GM20431 (cell line): Measurements from ENCODE around the gene VGLL4.
"Not testable (repeated sequence)": the region's sequence is repeated elsewhere in the genome, so short reads cannot be mapped to it uniquely, and the experiment has no call there.

Source experiments
- in situ Hi-C: fragments of 300-500 bp; cut with MseI, MboI; formaldehyde crosslinking; loops from one replicate; pipeline ENCODE4 v1.15.0; 2020; ENCODE audit warnings: low sequenced_read_pairs; ENCODE audit not compliant: unreplicated experiment

The VGLL4 gene

GRCh38 chr3:11643605-11644087 lies at the start of gene VGLL4:
Gene VGLL4 (minus strand): TSS chr3:11643915. CDS start chr3:11643518, 397 bp downstream.
- in situ Hi-C loops, result no loop called here

- in situ Hi-C loops, result no loop called here
Observed at GRCh38 chr3:11692532-11692813, 48.8 kb upstream of the VGLL4 start.

GRCh38 chr3:11691767-11692531 lies 48.2 kb upstream of the VGLL4 start:
- in situ Hi-C loops, result no loop called here

GRCh38 chr3:11690863-11691766 lies 47.4 kb upstream of the VGLL4 start:
- in situ Hi-C loops, result no loop called here

GRCh38 chr3:11689749-11690148 lies 46.0 kb upstream of the VGLL4 start:
- in situ Hi-C loops, result no loop called here

GRCh38 chr3:11684980-11685379 lies 41.3 kb upstream of the VGLL4 start:
- in situ Hi-C loops, result not testable (repeated sequence)

GRCh38 chr3:11680509-11680908 lies 36.8 kb upstream of the VGLL4 start:
- in situ Hi-C loops, result no loop called here

- in situ Hi-C loops, result no loop called here
Observed at GRCh38 chr3:11679964-11680363, 36.2 kb upstream of the VGLL4 start.

GRCh38 chr3:11672363-11672762 lies 28.6 kb upstream of the VGLL4 start:
- in situ Hi-C loops, result loop anchor here (25.0 kb wide), 1 partner anchor 285 kb away; no protein-coding TSS in a partner anchor

- in situ Hi-C loops, result loop anchor here (25.0 kb wide), 1 partner anchor 284 kb away; no protein-coding TSS in a partner anchor
Observed at GRCh38 chr3:11671648-11672100, 28.0 kb upstream of the VGLL4 start.

GRCh38 chr3:11668243-11669235 lies 24.8 kb upstream of the VGLL4 start:
- in situ Hi-C loops, result loop anchor here (25.0 kb wide), 1 partner anchor 281 kb away; no protein-coding TSS in a partner anchor

GRCh38 chr3:11665331-11665730 lies 21.6 kb upstream of the VGLL4 start:
- in situ Hi-C loops, result loop anchor here (25.0 kb wide), 1 partner anchor 278 kb away; no protein-coding TSS in a partner anchor

- in situ Hi-C loops, result loop anchor here (25.0 kb wide), 1 partner anchor 275 kb away; no protein-coding TSS in a partner anchor
Observed at GRCh38 chr3:11662392-11662990, 18.8 kb upstream of the VGLL4 start.

- in situ Hi-C loops, result loop anchor here (25.0 kb wide), 1 partner anchor 275 kb away; no protein-coding TSS in a partner anchor
Observed at GRCh38 chr3:11661827-11662226, 18.1 kb upstream of the VGLL4 start.

- in situ Hi-C loops, result loop anchor here (25.0 kb wide), 1 partner anchor 274 kb away; no protein-coding TSS in a partner anchor
Observed at GRCh38 chr3:11661052-11661656, 17.4 kb upstream of the VGLL4 start.

GRCh38 chr3:11660242-11660641 lies 16.5 kb upstream of the VGLL4 start:
- in situ Hi-C loops, result loop anchor here (25.0 kb wide), 1 partner anchor 273 kb away; no protein-coding TSS in a partner anchor

GRCh38 chr3:11658180-11658579 lies 14.5 kb upstream of the VGLL4 start:
- in situ Hi-C loops, result loop anchor here (10.0 to 25.0 kb wide), 2 partner anchors 271 to 423 kb away; no protein-coding TSS in a partner anchor

- in situ Hi-C loops, result loop anchor here (10.0 to 25.0 kb wide), 2 partner anchors 268 to 421 kb away; no protein-coding TSS in a partner anchor
Observed at GRCh38 chr3:11655196-11655928, 11.6 kb upstream of the VGLL4 start.
